GM12878 (cell line): ENCODE data around the gene PLPPR1. TPM values are rescaled to one million over a fixed set of nuclear protein-coding genes. Genes with fewer than 3 reads are reported as not detected.

Experiments used
- ATAC-seq: fragments of 200-7000 bp; cut with Tn5 transposase; 3 replicates; pipeline ENCODE4 v1.9.1; 2020; ENCODE audit warnings: mild to moderate bottlenecking, moderate library complexity
- BruUV-seq: library from RNA; stranded (reverse); fragments of 400-500 nt; replicated peaks from 2 replicates; lab custom pipeline; 2021; lab: Mats Ljungman, UMichigan
- CTCF ChIA-PET: fragments of 300-600 bp; sonication (Branson Sonifier 250); formaldehyde crosslinking; extraction: SDS; loops from one replicate; lab custom pipeline; 2021; ENCODE audit warnings: inconsistent platforms; lab: Yijun Ruan, JAX
- POLR2A ChIA-PET: fragments of 350-600 bp; formaldehyde crosslinking; extraction: SDS; loops from one replicate; lab custom pipeline; 2021; ENCODE audit warnings: inconsistent platforms; lab: Charles Lee
- RAD21 ChIA-PET: fragments of 300-600 bp; sonication (Branson Sonifier 250); formaldehyde crosslinking; loops from one replicate; lab custom pipeline; 2023; ENCODE audit warnings: antibody characterized with exemption; ENCODE audit not compliant: unreplicated experiment; lab: Charles Lee
- SMC1A ChIA-PET: fragments of 300-600 bp; sonication (Branson Sonifier 250); formaldehyde crosslinking; loops from one replicate; lab custom pipeline; 2023; ENCODE audit not compliant: unreplicated experiment, uncharacterized antibody; lab: Charles Lee
- DNase-seq: peaks from one replicate; pipeline ENCODE4 v3.0.0-alpha.2; 2011; ENCODE audit warnings: low read depth, low spot score
- FAIRE-seq: peaks from 3 replicates; lab custom pipeline; 2011; peaks lifted over from hg19 to GRCh38; lab: Jason Lieb, UNC
- H2AFZ ChIP-seq: 2 replicates; pipeline ENCODE4 v1.6.0; 2011; ENCODE audit warnings: low read depth, low read length, control low read depth; ENCODE audit not compliant: control insufficient read depth
- H3K27ac ChIP-seq: 2 replicates; pipeline ENCODE4 v1.5.1; 2011; ENCODE audit warnings: control low read depth; ENCODE audit not compliant: control insufficient read depth, insufficient read depth
- H3K27me3 ChIP-seq, 2 experiments: replicated peaks in 1 of 2; 2 replicates each; pipeline versions ENCODE4 v1.6.0 to v1.6.1; 2011; ENCODE audit warnings: low read length in 1 of 2; ENCODE audit not compliant: control insufficient read depth in 2 of 2, insufficient read depth in 2 of 2
- H3K36me3 ChIP-seq, 2 experiments: 2 replicates each; pipeline ENCODE4 v1.5.1; 2011; ENCODE audit warnings: low read length in 1 of 2; ENCODE audit not compliant: control insufficient read depth in 2 of 2, insufficient read depth in 2 of 2
- H3K4me1 ChIP-seq: 2 replicates; pipeline ENCODE4 v1.6.1; 2011; ENCODE audit warnings: mild to moderate bottlenecking, low read length, moderate library complexity, mixed read lengths; ENCODE audit not compliant: control insufficient read depth, insufficient read depth
- H3K4me2 ChIP-seq: 2 replicates; pipeline ENCODE4 v1.6.0; 2011; ENCODE audit warnings: control low read depth; ENCODE audit not compliant: control insufficient read depth, insufficient read depth
- H3K4me3 ChIP-seq: fragments of 200-600 bp; sonication (generic); 2 replicates; pipeline ENCODE4 v1.5.1; 2016
- H3K79me2 ChIP-seq: 2 replicates; pipeline ENCODE4 v1.6.0; 2011; ENCODE audit warnings: low read length; ENCODE audit not compliant: control insufficient read depth, insufficient read depth
- H3K9ac ChIP-seq: 2 replicates; pipeline ENCODE4 v1.8.0; 2011; ENCODE audit warnings: low read length, control low read depth, mixed read lengths; ENCODE audit not compliant: control insufficient read depth, insufficient read depth
- H3K9me3 ChIP-seq: replicated peaks from 3 replicates; pipeline ENCODE4 v1.5.1; 2011; ENCODE audit warnings: mild to moderate bottlenecking, low read length; ENCODE audit not compliant: control insufficient read depth, insufficient read depth
- H4K20me1 ChIP-seq: 2 replicates; pipeline ENCODE4 v1.6.0; 2011; ENCODE audit not compliant: control insufficient read depth, insufficient read depth
- BRCA1 ChIP-seq: IDR thresholded peaks from 2 replicates; pipeline ENCODE4 v1.6.1; 2011; ENCODE audit warnings: low read depth, low read length, improper control_type of control experiment
- EP300 ChIP-seq, 2 experiments: fragments of 150-350 bp in 1 of 2; IDR thresholded peaks; 2 replicates each; pipeline ENCODE4 v1.6.1; 2011 to 2012; ENCODE audit warnings: low read depth in 2 of 2, low read length in 2 of 2, borderline replicate concordance in 1 of 2, improper control_type of control experiment in 1 of 2, inconsistent platforms in 1 of 2; ENCODE audit not compliant: control insufficient read depth in 1 of 2
- PAX8 ChIP-seq: fragments of 450-650 bp; IDR thresholded peaks from 2 replicates; pipeline ENCODE4 v1.6.1; 2017; ENCODE audit warnings: mild to moderate bottlenecking, moderate library complexity
- ZBTB11 ChIP-seq: fragments of 450-650 bp; formaldehyde crosslinking; IDR thresholded peaks from 2 replicates; pipeline ENCODE4 v1.5.0; 2022; ENCODE audit warnings: mild to moderate bottlenecking, missing genetic modification characterization
- WGBS: methylation state at CpG from one replicate; pipeline ENCODE4 v1.1.6; 2016; ENCODE audit warnings: low lambda C conversion rate; ENCODE audit not compliant: insufficient replicate concordance, insufficient coverage; ENCODE audit errors: missing lambda C conversion rate; 5-methylcytosine and 5-hydroxymethylcytosine counted together
- in situ Hi-C: fragments of 300-500 bp; cut with MboI; formaldehyde crosslinking; loops from 9 replicates; pipeline ENCODE4 v1.14.3; 2018; ENCODE audit warnings: mixed read lengths
- intact Hi-C: fragments of 100-400 bp; cut with micrococcal nuclease; formaldehyde crosslinking; loops from one replicate; pipeline ENCODE4 v1.14.2; 2022; ENCODE audit not compliant: unreplicated experiment
- polyA plus RNA-seq, 11 experiments: library from polyadenylated mRNA; depleted of rRNA in 4 of 11; unstranded in 6 of 11; stranded (reverse) in 5 of 11; fragments of >200 nt; fragmentation: Nextera tagmentation in 4 of 11; fragmentation: Illumina TruSeq in 1 of 11; extraction: Ambion mirVana in 4 of 11; extraction: Trizol in 1 of 11; gene quantifications; 1 replicate in 1 of 11; 2 replicates in 10 of 11; pipeline versions ENCODE4 v1.2.1 to v1.2.3, GENCODE V29; 2011 to 2016; ENCODE audit warnings: inconsistent platforms in 2 of 11, missing spikeins in 2 of 11, low read depth in 1 of 11
- total RNA-seq, 4 experiments: library from RNA; depleted of rRNA in 3 of 4; stranded (reverse); fragments of >200 nt in 3 of 4; fragmentation: Illumina TruSeq in 1 of 4; extraction: Trizol in 1 of 4; gene quantifications; 2 replicates each; pipeline versions ENCODE4 v1.2.1 to v1.2.3, GENCODE V29; 2013 to 2021
- TF ChIP-seq, protein P1 (sequence below): fragments of 150-350 bp; IDR thresholded peaks from 2 replicates; pipeline ENCODE4 v1.6.1; 2014; ENCODE audit warnings: mild to moderate bottlenecking, low read depth, low read length

Gene PLPPR1
- total and polyA plus RNA-seq, 10 of the 15 experiments (the other 5 are each of a cell fraction or from before 2014, with no cell fraction given) = 0.69 TPM; not detected in 9

DNA sequence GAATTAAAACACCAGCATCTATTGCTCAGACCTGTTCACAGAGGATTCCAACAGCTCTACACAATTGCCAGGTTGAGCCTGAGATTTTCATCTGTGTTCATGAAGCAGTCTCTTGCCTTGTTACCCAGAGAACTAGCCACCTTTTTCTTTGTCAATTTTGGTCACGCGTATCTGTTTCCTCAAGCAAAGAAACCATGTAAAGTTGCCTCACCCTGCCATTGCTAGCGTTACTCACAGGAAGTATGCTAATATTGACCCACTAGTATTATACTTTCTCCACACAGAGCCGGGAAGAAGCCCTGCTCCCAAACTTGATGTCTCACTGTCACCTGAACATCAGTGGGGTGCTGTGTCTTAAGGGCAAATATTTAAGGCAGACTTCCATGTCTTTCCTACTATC is 168.5 kb downstream of the PLPPR1 start:
- ATAC-seq (no peak), FAIRE-seq (no peak), DNase-seq (no peak)
- intact Hi-C loops (no loop called here), in situ Hi-C loops (no loop called here)
- Histone ChIP-seq H3K4me2 (no peak overlapping the region), H3K27ac (no peak overlapping the region), H3K27me3 (no peaks in the 10 kb centered on the region; a peak in 1 of 4 replicates), H3K9me3 (no peaks in the 10 kb centered on the region), H2AFZ (no peak overlapping the region), H3K79me2 (no peaks in the 10 kb centered on the region), H3K4me3 (no peak overlapping the region), H4K20me1 (no peaks in the 10 kb centered on the region), H3K9ac (no peak overlapping the region), H3K4me1 (no peaks in the 10 kb centered on the region), H3K36me3 (no peaks in the 10 kb centered on the region)
- POLR2A ChIA-PET = no interaction called here
- TF ChIP-seq EP300 (IDR thresholded peaks at IDR 0.05; ENCODE audit: borderline replicate concordance in 1 of 2, control insufficient read depth in 1 of 2, low read depth in 2 of 2, low read length in 2 of 2) = no peak
- TF ChIP-seq BRCA1 = no peak
- TF ChIP-seq ZBTB11 = no peak
- no peak for TF ChIP-seq PAX8
- TF ChIP-seq, protein P1, sequence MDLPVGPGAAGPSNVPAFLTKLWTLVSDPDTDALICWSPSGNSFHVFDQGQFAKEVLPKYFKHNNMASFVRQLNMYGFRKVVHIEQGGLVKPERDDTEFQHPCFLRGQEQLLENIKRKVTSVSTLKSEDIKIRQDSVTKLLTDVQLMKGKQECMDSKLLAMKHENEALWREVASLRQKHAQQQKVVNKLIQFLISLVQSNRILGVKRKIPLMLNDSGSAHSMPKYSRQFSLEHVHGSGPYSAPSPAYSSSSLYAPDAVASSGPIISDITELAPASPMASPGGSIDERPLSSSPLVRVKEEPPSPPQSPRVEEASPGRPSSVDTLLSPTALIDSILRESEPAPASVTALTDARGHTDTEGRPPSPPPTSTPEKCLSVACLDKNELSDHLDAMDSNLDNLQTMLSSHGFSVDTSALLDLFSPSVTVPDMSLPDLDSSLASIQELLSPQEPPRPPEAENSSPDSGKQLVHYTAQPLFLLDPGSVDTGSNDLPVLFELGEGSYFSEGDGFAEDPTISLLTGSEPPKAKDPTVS = no peak
- WGBS = 28% methylated on average over 4 of the region's 4 CpGs
- CTCF ChIA-PET = no interaction called here
- BruUV-seq = no TSS peak
- RAD21 ChIA-PET = no interaction called here
- SMC1A ChIA-PET = no interaction called here
